Measurements from ENCODE around the gene MRPL14. TPM values are rescaled to one million over a fixed set of nuclear protein-coding genes. Genes with fewer than 3 reads are reported as not detected.

MRPL14 gene
- total and polyA plus RNA-seq, 9 of the 15 experiments (the other 6 are each of a cell fraction or from before 2014, with no cell fraction given): 126 to 424 (median 165) TPM

GRCh38 chr6:44066394-44067172 lies 60.7 kb downstream of the MRPL14 start:
- ChIA-PET POLR2A (interaction anchor here (0.6 to 1.1 kb wide), 4 partner anchors 13 to 297 kb away, joined by 3 read pairs; no protein-coding TSS in a partner anchor), CTCF (ENCODE audit: low intra/inter-chr PET ratio) (no interaction called here)
- Histone ChIP-seq H3K4me3 (no peak overlapping the region), H3K9ac (ENCODE audit: insufficient read depth in 1 of 2, low read depth in 2 of 2, low read length in 2 of 2) (peak overlapping the region in 1 of 2 experiments; percentile 69; a peak in 2 of 4 replicates), H3K27ac (ENCODE audit: extremely low read depth, low read depth, low read length) (peak overlapping the region; percentile 74; the same call in 1 of the 3 replicates), H3K9me3 (replicated peaks; ENCODE audit: control insufficient read depth, insufficient read depth, low read depth, low read length) (no peaks in the 10 kb centered on the region), H3K79me2 (ENCODE audit: control insufficient read depth, insufficient read depth, low read length) (no peaks in the 10 kb centered on the region), H3K4me1 (replicated peaks in 1 of 2; ENCODE audit: control insufficient read depth in 2 of 2, insufficient read depth in 2 of 2, low read length in 2 of 2) (peaks cover 61 to 68% of the 10 kb centered on the region in 2 experiments), H2AFZ (ENCODE audit: low read depth, low read length) (no peak overlapping the region), H3K4me2 (ENCODE audit: insufficient read depth, low read length) (no peak overlapping the region), H4K20me1 (replicated peaks; ENCODE audit: control insufficient read depth, insufficient read depth, low read length) (no peaks in the 10 kb centered on the region), H3K27me3 (ENCODE audit: control insufficient read depth in 2 of 2, insufficient read depth in 2 of 2, low read length in 2 of 2) (no peaks in the 10 kb centered on the region), H3K36me3 (ENCODE audit: control insufficient read depth, insufficient read depth, low read length) (no peaks in the 10 kb centered on the region; the same call in 2 of the 3 replicates), H3K9me1 (ENCODE audit: control insufficient read depth, insufficient read depth, low read length) (no peaks in the 10 kb centered on the region)
- 71% methylated on average over 6 of the region's 6 CpGs for WGBS (ENCODE audit: insufficient coverage, low coverage, missing lambda C conversion rate)
- TF ChIP-seq KLF6 (CRISPR knock-in tag; IDR thresholded peaks at IDR 0.05; ENCODE audit: borderline replicate concordance): no peak
- no peak for TF ChIP-seq ZNF609 (CRISPR knock-in tag; IDR thresholded peaks at IDR 0.05; ENCODE audit: borderline replicate concordance)
- TF ChIP-seq KLF16 (IDR thresholded peaks at IDR 0.05): no peak
- TF ChIP-seq WHSC1 (IDR thresholded peaks at IDR 0.05; ENCODE audit: low read length): peak; percentile 48
- no peak for TF ChIP-seq MYNN (IDR thresholded peaks at IDR 0.05)
- no peak for TF ChIP-seq MYNN (CRISPR knock-in tag; IDR thresholded peaks at IDR 0.05)
- DNase-seq (ENCODE audit: extremely low read depth in 1 of 4, low spot score in 3 of 4): no peak
- no TSS peak for BruUV-seq (replicated peaks)
- in situ Hi-C loops (cut with MboI): loop anchor here (5.0 kb wide), 1 partner anchor 344 kb away; no protein-coding TSS in a partner anchor
- intact Hi-C loops (cut with micrococcal nuclease): no loop called here
- no peak for ATAC-seq
- FAIRE-seq: no peak

Measured in K562 (cell line).